GM19023 (cell line): Measurements from ENCODE around the gene UNC5A.

Experiments
- ATAC-seq: cut with Tn5 transposase; IDR thresholded peaks from one replicate; pipeline ENCODE4 v1.9.1; 2021; ENCODE audit warnings: mild to moderate bottlenecking, moderate library complexity; ENCODE audit not compliant: unreplicated experiment

UNC5A gene

DNA sequence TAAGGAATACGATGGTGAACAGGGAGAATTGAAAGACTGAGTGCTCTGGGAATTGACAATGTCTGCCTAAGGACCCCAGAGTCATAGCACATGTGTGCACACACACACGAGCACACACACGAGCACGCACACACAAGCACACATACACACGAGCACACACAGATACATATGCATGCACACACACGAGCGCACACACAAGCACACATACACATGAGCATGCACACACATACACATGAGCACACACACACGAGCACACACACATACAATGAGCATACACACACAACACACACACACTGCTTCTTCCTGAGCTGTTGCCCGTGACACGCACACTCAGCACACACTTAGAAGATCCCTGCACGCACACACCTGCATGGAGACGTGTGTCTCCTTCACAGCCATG lies 10.9 kb upstream of the UNC5A start:
- no peak for ATAC-seq

DNA sequence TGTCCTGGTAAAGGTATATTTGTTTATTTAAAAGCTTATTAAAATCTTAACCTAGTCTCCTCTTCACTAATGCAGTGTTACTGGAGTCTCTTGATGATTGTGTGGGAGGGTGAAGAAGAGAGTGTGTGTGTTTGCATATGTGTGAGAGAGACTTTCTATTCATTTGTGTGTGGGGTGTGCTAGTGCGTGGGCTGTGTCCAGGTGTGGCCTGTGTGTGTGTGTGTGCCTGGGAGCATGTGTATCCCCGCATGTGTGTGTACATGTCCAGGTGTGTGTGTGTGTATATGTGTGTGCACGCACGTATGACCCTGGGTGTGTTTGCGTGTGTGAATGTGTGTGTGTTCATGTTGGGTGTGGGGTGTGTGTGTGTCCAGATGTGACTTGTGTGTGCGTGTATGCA lies 10.3 kb upstream of the UNC5A start:
- no peak for ATAC-seq

DNA sequence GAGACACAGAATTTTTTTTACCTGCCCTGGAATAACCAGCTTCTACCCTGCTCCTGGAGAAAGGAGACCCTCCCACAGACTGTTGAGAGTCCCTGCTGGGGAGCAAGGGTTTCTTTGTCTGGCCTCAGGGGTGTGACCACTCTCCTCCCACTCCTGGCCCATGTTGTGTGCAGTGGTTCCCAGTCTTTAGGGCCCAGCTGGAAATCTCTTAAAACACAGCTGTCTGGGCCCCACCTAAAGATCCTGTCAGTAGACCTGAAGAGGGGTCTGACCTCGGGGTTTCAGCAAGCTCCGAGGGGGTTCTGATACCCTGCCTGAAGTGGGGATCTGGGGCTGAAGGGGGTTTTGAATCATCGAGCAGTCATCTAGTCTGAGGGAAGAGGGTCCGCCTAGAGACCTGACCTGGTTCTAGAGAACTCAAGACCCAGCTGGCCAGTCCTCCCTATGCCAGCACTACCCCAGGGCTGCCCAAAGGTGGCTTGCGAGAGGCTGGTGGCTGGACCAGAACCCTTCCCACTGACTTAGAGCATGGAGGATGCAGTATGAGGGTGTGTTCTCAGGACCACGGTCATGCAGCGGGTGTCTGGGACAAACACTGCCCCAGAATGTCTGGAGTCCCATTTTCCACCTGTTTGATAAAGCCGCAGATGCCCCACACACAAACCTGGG lies 8.1 kb upstream of the UNC5A start:
- ATAC-seq: no peak

GRCh38 chr5:176803068-176803942 lies 7.1 kb upstream of the UNC5A start:
- no peak for ATAC-seq

- no peak for ATAC-seq
These were observed 6.3 kb upstream of the UNC5A start for GRCh38 chr5:176803943-176804498.

GRCh38 chr5:176806137-176806536 lies 4.2 kb upstream of the UNC5A start:
- ATAC-seq: no peak

DNA sequence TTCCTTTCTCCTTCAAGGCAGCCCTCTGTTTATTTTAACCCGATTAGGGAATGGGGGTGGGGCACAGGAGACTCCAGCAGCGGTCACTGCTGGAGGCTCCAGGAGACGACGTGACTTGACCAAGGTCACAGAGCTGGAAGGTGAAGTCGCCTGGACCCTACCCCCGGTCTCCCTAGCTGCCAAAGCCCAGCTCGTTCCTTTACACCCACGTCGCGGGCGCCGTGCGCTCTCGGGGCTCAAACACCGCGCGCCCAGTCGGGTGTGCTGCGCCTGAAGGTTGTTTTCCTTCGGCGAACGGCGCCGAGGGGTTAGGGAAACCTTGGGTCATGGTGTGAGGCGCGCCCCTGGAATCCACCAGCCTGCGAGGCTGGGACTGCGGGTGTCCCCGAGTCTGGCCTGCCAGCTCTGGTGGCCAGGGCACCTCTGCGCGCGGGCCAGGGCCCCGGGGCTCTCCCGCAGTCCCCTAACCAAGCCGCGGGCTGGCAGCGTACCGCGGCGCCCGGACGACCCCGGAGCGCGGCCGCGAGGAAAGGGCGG lies 747 bp upstream of the UNC5A start:
- ATAC-seq: no peak

- ATAC-seq: no peak
These were observed 535 bp downstream of the UNC5A start for GRCh38 chr5:176810687-176811501.

DNA sequence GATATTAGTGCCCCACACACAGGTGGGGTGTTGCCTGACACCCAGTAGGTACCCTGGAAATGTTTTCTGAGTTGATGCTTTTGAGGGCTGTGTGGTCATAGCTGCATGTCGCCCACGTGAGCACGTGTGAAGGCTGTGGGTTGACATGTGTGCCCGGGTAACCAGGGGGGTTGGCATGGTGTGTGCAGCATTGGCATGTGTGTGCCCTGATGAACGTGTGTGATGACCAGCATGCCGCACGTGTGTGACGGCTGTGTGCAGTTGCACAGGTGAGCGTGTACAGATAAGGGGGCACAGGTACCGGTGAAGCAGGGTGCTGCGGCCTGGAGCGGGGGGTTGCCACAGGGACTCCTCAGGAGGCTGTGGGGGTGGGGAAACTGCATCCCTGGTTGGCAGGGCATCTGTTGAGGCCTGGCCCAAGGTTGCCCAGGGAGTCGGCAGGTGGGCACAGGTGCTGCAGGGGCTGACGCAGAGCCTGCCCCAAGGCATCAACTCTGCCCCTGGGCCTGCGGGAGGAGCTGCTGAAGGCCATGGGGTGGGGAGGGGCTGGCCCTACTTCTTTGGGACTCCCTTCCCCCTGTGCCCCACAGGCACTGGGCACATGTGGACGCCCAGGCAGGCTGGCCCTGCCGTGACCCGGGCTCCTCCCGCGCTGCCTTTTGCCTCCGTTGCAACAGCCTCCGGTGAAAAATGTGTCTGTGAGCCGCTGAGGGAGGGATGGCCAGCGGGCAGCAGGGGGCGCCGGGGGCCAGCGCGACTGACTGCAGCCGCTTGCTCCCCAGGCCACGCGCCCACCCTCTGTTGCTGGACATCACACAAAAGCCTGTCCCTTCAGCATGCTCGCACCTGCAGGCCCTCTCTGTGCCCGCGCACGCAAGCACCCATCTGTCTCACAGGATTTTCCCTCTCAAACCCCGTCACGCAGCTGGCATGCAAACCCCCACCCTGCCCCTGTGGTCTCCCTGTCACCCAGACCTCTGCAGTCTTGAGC lies 2.2 kb downstream of the UNC5A start:
- no peak for ATAC-seq

DNA sequence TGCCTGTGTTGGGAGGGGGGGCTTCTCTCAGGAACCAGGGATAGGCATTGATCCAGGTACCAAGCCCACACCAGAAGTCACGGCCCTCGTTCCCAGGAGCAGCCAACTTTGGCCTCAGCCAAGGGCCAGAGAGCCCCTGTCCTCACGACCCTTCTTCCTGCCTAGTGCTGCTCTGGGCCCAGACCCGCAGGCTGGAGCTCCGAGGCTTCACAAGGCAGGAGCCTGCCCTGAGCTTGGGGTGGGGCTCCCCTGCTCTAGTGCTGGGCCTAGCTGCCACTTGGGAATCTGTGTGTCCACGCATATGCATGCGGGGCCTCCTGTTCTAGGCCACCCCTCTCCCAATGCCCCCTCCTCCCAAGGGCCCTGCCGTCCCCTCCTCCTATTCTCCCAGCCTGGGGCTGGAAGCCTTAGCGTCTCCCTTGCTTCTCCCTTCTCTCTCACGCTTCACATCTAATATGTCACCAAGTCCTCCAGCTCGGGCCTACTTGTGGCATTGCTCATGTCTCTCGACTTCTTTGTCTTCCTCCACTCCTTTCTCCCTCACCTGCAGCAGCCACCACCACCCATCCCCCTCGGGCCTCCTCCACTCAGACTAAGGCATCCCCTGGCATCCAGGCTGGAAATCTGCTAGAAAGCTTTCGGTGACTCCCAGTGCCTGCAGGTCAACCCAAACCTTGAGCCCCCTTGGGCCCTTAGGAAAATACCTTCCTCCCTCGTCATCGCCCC lies 3.4 kb downstream of the UNC5A start:
- ATAC-seq: no peak

DNA sequence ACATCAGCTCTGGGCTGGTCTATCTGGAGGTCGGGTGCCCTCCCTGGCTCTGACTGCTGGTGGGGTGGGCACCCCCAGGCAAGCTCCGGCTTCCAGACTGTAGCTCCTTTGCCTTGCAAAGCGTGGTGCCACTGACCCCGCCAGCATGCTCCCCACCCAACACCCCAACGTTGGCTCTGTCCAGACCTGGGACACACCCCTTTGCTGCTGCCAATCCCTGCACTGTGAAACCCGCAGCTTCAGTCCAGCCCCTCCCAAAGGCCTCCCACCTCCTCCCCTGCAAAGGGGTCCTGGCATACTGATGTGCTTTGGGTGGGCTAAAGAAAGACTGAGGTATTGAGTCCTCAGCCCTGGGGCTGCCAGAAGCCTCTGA lies 3.9 kb downstream of the UNC5A start:
- no peak for ATAC-seq

- no peak for ATAC-seq
These were observed 4.6 kb downstream of the UNC5A start for GRCh38 chr5:176814836-176815438.

DNA sequence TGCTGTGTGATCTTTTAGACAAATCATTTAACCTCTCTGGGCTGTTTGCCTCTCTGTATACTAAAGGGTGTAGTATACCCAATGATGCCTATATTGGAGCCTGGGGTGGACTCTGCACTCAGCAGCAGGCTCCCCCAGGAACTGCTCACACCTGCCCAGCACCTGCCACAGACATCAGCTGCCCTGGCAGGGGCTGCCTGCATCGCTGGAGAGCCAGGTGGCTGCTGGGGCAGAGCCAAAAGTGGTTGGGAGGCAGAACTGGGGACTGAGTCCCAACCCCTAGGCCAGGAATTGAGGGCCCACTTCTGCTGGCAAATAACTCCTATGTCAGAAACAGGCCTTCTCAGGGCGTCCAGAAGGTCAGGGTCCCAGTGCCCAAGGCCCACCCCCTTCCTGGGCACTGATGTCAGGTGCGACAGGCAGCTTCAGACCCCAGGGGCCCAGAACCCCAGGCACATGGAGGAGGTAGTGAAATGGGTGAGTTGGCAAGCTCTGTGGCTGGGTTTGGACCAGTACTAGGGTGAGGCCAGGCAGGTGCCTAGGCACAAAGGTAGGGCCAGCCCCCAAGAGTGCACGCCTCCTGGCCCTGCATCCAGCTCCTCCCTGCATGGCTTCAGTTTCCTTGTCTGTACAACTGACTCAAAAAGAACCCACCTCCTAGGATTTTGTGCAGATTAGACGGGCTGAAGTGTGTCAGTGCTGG lies 5.8 kb downstream of the UNC5A start:
- no peak for ATAC-seq

- no peak for ATAC-seq
These were observed 6.5 kb downstream of the UNC5A start for GRCh38 chr5:176816791-176817347.

DNA sequence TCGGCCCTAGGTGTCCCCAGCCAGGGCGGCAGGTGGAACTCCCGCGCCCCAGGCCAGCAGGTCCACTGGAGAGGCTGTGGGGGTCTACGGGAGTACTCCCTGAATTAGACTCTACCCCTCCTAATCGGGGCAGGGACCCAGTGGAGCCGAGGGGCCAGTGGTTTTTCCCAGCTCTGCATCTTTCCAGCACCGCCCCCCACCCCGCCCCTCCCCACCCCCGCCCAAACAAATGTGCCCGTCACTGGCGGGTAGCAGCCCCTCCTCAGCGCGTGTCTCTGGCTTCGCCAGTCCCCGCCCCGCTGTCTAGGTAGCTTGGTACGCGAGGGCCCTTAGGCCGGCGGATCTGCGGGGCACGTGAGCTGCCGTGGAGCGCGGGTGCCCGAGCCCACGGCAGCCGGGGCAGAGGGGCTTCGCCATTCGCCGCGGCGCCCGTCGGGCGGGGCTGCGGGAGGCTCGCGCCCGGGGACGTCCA lies 7.0 kb downstream of the UNC5A start:
- no peak for ATAC-seq

DNA sequence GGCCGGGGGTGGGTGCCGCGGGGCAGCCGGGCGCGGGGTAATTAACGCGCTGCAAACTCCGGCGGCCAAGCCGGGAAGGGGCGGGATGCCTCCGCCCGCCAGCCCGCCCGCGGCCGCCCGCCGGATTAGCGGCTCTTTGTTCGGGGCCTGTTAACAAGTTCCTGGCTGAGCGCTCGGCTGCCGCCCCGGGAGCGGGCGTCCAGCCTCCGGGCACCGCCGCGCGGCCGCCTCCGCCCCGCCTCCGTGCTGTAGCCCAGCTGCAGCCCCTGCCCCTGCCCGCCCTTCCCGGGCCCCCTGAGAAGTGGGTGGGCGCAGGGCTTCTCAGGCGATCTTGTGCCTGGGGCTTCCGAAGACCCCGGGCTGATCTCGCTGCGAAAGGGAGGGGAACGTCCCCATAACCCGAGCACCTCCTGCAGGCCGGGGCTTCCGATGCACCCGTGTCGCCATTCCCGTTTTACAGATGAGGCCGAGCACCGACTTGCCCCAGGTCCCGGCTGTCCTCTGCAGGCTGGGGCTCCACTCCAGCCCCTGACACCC lies 7.5 kb downstream of the UNC5A start:
- peak; percentile 12 for ATAC-seq

DNA sequence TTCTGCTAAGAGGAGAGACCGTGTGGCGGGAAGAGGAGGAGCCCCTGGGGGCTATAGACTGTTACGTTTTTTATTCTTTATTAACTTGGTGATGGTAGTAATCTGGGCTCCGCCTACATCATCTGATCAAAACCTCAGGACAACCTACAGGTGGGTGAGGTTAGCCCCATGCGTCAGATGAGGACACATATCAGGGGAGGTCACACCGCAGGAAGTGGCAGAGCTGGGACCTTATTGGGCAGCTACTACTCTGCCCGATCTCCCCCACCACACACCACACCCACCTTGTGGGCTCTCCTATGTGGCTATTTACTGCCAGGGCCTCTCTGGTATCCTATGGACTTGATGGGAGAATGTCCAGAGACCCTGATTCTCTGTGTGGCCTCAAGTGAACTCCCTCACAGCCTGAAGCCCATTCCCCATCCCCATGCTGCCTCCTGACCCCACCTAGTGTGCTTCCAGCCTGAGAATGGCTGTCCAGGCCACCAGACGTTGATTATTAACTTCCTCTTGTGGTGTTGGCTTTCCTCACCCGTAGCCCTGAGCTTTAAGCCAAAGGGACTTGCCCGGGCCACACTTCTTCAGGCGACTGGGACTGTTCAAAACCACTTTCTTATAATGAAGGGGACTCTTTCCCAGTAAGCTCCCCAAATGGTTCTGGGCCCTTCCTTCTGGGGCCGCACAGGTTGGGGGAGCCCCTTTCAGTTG lies 8.2 kb downstream of the UNC5A start:
- peak; percentile 59 for ATAC-seq
